Liver (tissue), 3 donors: ENCODE results near the gene TSPAN5.

Source experiments
- ATF3 ChIP-seq: IDR thresholded peaks from 2 replicates; pipeline ENCODE4 v1.6.1; 2016; ENCODE audit warnings: antibody characterized with exemption
- CTCF ChIP-seq: fragments of 150-350 bp; IDR thresholded peaks from 2 replicates; pipeline ENCODE4 v1.5.1; 2017; ENCODE audit warnings: improper control_type of control experiment, low read depth, low read length; ENCODE audit not compliant: missing input control
- EGR1 ChIP-seq, 2 donors: IDR thresholded peaks; 2 replicates each; pipeline ENCODE4 v1.6.1; 2016 to 2018; ENCODE audit warnings: antibody characterized with exemption in 2 of 2, low read depth in 2 of 2
- GABPA ChIP-seq, 2 donors: IDR thresholded peaks in 1 of 2; conservative IDR thresholded peaks in 1 of 2; 2 replicates each; pipeline ENCODE4 v1.6.1; 2016; ENCODE audit warnings: antibody characterized with exemption in 2 of 2, mild to moderate bottlenecking in 1 of 2, moderate library complexity in 1 of 2
- HNF4A ChIP-seq, 2 donors: conservative IDR thresholded peaks; 2 replicates each; pipeline ENCODE4 v1.6.1; 2016; ENCODE audit warnings: antibody characterized with exemption in 2 of 2, mild to moderate bottlenecking in 2 of 2
- HNF4G ChIP-seq: IDR thresholded peaks from 2 replicates; pipeline ENCODE4 v1.6.1; 2016; ENCODE audit warnings: antibody characterized with exemption
- JUND ChIP-seq, 2 donors: IDR thresholded peaks; 2 replicates each; pipeline ENCODE4 v1.6.1; 2016; ENCODE audit warnings: antibody characterized with exemption in 2 of 2
- RAD21 ChIP-seq, 2 donors: IDR thresholded peaks; 2 replicates each; pipeline ENCODE4 v1.6.1; 2016; ENCODE audit warnings: antibody characterized with exemption in 2 of 2, mild to moderate bottlenecking in 2 of 2
- REST ChIP-seq: IDR thresholded peaks from 2 replicates; pipeline ENCODE4 v1.6.1; 2016; ENCODE audit warnings: antibody characterized with exemption, mild to moderate bottlenecking
- SP1 ChIP-seq: IDR thresholded peaks from 2 replicates; pipeline ENCODE4 v1.6.1; 2018; ENCODE audit warnings: antibody characterized with exemption, mild to moderate bottlenecking
- TAF1 ChIP-seq: conservative IDR thresholded peaks from 2 replicates; pipeline ENCODE4 v1.6.1; 2016; ENCODE audit warnings: antibody characterized with exemption, mild to moderate bottlenecking
- YY1 ChIP-seq: IDR thresholded peaks from 2 replicates; pipeline ENCODE4 v1.6.1; 2016; ENCODE audit warnings: antibody characterized with exemption, mild to moderate bottlenecking
- ZBTB33 ChIP-seq: IDR thresholded peaks from 2 replicates; pipeline ENCODE4 v1.6.1; 2016; ENCODE audit warnings: antibody characterized with exemption
- donor health status: healthy.
- donor health status: healthy.

GRCh38 chr4:98689507-98690174, 31.2 kb upstream of the TSPAN5 start:
- TF ChIP-seq CTCF, result no peak
- TF ChIP-seq EGR1 (IDR thresholded peaks at IDR 0.05; ENCODE audit: low read depth in 2 of 2), result no peak
- no peak for TF ChIP-seq RAD21 (IDR thresholded peaks at IDR 0.05)
- no peak for TF ChIP-seq HNF4G
- no peak for TF ChIP-seq SP1
- TF ChIP-seq REST, result no peak
- no peak for TF ChIP-seq ATF3
- no peak for TF ChIP-seq YY1
- no peak for TF ChIP-seq JUND (IDR thresholded peaks at IDR 0.05)
- no peak for TF ChIP-seq TAF1
- TF ChIP-seq GABPA (IDR thresholded peaks at IDR 0.05 in 1 of 2, conservative IDR thresholded peaks at IDR 0.05 in 1 of 2), result no peak
- TF ChIP-seq HNF4A (conservative IDR thresholded peaks at IDR 0.05), result no peak
- TF ChIP-seq ZBTB33, result no peak
